ENCODE measurements around the gene PMPCA. TPM values are rescaled to one million over a fixed set of nuclear protein-coding genes. Genes with fewer than 3 reads are reported as not detected.

The PMPCA gene
- total and polyA plus RNA-seq, 11 donors: 61.5 to 81.8 (median 73.6) TPM

DNA sequence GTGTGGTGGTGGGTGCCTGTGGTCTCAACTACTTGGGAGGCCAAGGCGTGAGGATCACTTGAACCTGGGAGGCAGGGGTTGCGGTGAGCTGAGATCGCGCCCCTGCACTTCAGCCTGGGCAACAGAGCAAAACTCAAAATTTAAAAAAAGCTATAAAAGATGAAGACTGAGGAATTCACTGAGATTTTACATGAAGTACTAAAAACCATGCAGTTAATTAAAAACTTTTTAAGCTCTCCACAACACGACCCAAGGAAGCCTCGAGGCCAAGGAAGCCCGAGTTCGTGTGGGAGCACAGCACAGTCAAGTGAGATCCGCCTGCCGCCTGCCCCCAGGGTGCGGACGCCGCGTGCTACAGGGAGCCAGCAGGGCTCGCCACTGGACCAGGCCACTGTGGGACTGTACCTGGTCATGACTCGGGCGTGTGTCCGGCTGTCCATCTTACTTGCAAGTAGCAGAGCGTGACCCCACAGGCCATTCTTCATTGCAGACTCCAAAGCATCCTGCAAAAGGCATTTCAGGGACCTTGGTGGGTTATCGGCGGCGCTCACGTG is 50.4 kb downstream of the PMPCA start:
- Histone ChIP-seq H3K4me1 (no peaks in the 10 kb centered on the region), H3K9me3 (no peaks in the 10 kb centered on the region), H3K27me3 (no peaks in the 10 kb centered on the region), H3K36me3 (peaks cover 0 to 100% (median 100%) of the 10 kb centered on the region in 9 donors), H3K27ac (no peak overlapping the region), H3K4me3 (no peak overlapping the region)
- intact Hi-C loops (cut with DNase I): no loop called here
- DNase-seq (no peak), ATAC-seq (no peak)
- WGBS, 4 donors: 94 to 96% (median 95%) methylated on average over 23 of the region's 23 CpGs
- TF ChIP-seq CTCF (IDR thresholded peaks at IDR 0.05): no peak
- TF ChIP-seq POLR2A (IDR thresholded peaks at IDR 0.05): no peak

DNA sequence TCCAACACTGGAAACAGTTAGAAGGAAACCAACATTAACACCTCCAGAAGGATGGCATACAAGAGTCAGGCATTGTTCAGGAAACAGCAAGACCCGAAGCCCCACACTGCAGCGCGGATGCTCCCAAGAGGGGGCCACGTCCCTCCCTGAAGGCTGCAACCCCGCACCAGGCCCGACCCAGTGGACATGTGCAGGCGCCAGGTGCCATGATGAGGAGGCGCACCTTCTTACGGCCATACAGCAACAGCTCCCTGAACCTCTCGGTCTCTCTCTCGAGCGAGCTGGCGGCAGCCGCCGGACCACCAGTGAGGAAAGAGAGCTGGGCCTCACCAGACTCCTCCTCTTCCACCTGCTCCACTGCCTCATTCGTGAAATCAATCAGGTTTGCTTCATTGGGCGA is 52.2 kb downstream of the PMPCA start:
- no peaks in the 10 kb centered on the region for H3K27me3 ChIP-seq
- peaks cover 5 to 100% (median 100%) of the 10 kb centered on the region in 9 donors for H3K36me3 ChIP-seq
- H3K27ac ChIP-seq: no peak overlapping the region
- no peak for TF ChIP-seq POLR2A (IDR thresholded peaks at IDR 0.05)
- TF ChIP-seq CTCF (IDR thresholded peaks at IDR 0.05): no peak
- DNase-seq (no peak), ATAC-seq (no peak)
- H3K9me3 ChIP-seq: no peaks in the 10 kb centered on the region
- no peak overlapping the region for H3K4me3 ChIP-seq
- no peaks in the 10 kb centered on the region for H3K4me1 ChIP-seq
- intact Hi-C loops (cut with DNase I): no loop called here
- WGBS, 4 donors: 90 to 95% (median 94%) methylated on average over 14 to 17 of the region's 17 CpGs

DNA sequence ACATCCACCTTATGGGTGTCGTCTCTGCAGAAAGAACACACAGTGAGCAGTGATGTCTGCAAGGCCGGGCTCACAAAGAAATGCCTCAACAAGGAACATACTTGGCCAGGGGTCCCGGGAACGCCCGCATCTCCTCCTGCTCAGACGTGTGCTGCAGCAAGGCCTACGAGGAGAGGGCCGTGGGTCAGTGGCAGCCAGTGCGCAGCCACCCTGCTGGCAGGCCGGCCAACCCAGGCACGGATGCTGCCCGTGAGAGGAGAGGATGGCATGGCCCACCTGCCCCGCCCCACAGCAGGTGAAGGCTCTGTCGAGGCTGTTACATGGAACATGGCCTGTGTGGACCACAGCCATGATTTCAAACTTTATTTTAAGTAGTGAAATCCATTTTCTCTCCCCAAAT is 53.1 kb downstream of the PMPCA start:
- Histone ChIP-seq H3K9me3 (no peaks in the 10 kb centered on the region), H3K27ac (no peak overlapping the region), H3K4me1 (no peaks in the 10 kb centered on the region), H3K36me3 (peaks cover 5 to 100% (median 100%) of the 10 kb centered on the region in 9 donors), H3K27me3 (no peaks in the 10 kb centered on the region), H3K4me3 (no peak overlapping the region)
- intact Hi-C loops (cut with DNase I): no loop called here
- no peak for ATAC-seq
- 91 to 94% (median 93%) methylated on average over 14 of the region's 14 CpGs for WGBS, 4 donors
- no peak for DNase-seq
- TF ChIP-seq CTCF (IDR thresholded peaks at IDR 0.05) (no peak), POLR2A (IDR thresholded peaks at IDR 0.05) (no peak)

- 92 to 96% (median 94%) methylated on average over 6 of the region's 6 CpGs for WGBS, 4 donors
- DNase-seq: no peak
- Histone ChIP-seq H3K9me3 (no peaks in the 10 kb centered on the region), H3K27ac (no peak overlapping the region), H3K4me1 (no peaks in the 10 kb centered on the region), H3K27me3 (no peaks in the 10 kb centered on the region), H3K36me3 (peaks cover 5 to 100% (median 100%) of the 10 kb centered on the region in 9 donors), H3K4me3 (no peak overlapping the region)
- ATAC-seq: no peak
- no peak for TF ChIP-seq POLR2A (IDR thresholded peaks at IDR 0.05)
- TF ChIP-seq CTCF (IDR thresholded peaks at IDR 0.05): no peak
- intact Hi-C loops (cut with DNase I): no loop called here
Measured at GRCh38 chr9:136464241-136464640, 53.8 kb downstream of the PMPCA start.
